ENCODE data around the gene KPNA3.
"Not testable (repeated sequence)": the region's sequence is repeated elsewhere in the genome, so short reads cannot be mapped to it uniquely, and the experiment has no call there.

Gene KPNA3

DNA sequence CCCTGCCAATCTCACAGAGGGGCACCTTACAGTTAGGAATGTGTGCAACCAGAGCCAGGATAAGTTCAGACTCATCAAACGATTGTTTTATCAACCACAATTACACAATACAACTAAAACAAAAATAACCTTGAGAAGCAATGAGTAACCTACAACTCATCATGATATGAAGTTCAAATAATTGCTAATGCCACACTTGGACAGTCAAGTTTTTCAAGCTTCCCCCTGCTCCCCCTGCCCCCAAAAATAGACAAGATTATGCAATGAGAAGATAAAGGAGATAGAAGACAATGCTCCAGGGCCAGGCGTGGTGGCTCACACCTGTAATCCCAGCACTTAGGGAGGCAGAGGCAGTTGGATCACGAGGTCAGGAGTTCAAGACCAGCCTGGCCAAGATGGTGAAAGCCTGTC is 13.6 kb upstream of the KPNA3 start:
- FAIRE-seq = no peak

DNA sequence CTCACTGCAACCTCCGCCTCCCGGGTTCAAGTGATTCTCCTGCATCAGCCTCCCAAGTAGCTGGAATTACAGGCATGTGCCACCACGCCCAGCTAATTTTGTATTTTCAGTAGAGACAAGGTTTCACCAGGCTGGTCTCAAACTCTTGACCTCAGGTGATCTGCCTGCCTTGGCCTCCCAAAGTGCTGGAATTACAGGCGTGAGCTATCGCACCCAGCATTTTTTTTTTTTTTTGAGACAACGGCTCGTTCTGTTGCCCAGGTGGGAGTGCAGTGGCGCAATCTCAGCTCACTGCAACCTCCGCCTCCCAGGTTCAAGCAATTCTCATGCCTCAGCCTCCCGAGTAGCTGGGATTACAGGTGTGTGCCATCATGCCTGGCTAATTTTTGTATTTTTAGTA is 10.6 kb upstream of the KPNA3 start:
- FAIRE-seq = not testable (repeated sequence)

DNA sequence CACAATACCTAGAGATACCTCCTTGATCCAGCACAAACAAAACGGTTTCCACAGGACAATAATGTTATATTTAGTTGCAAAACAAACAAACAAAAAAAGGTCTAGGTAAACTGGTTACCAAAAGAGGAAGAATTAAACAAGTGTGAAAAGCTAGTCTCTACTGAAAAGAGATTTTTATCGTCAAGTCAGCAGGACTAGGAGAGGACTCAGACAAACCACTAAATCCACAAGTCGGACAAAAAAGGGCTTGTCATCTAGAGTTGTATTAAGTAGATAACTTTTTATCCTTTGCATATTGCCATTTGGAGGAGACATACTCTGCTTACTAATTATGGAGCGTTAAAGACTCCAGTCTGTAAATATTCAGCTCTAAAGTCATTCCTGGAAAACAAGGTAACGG is 9.9 kb upstream of the KPNA3 start:
- no peak for FAIRE-seq

GRCh38 chr13:49791711-49792549 is 552 bp downstream of the KPNA3 start:
- FAIRE-seq = no peak

- no peak for FAIRE-seq
These were observed 1.2 kb downstream of the KPNA3 start for GRCh38 chr13:49791315-49791710.

DNA sequence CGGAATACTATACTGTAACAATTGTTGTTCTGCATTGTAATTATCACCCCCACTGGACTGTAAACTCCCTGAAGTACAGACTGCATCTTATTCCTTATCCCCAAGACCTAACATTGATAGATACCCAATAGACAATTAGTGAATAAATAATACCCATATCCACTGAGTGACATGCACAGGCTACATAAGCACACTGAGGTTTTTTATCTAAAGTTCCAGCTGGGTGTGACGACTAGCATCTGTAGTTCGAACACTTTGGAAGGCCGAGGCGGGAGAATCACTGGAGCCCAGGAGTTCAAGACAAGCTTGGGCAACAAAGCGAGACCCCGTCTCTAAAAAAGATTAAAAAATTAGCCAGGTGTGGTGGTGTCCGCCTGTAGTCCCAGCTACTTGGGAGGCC is 2.5 kb downstream of the KPNA3 start:
- FAIRE-seq = no peak

- FAIRE-seq = no peak
These were observed 6.0 kb downstream of the KPNA3 start for GRCh38 chr13:49786401-49787008.

DNA sequence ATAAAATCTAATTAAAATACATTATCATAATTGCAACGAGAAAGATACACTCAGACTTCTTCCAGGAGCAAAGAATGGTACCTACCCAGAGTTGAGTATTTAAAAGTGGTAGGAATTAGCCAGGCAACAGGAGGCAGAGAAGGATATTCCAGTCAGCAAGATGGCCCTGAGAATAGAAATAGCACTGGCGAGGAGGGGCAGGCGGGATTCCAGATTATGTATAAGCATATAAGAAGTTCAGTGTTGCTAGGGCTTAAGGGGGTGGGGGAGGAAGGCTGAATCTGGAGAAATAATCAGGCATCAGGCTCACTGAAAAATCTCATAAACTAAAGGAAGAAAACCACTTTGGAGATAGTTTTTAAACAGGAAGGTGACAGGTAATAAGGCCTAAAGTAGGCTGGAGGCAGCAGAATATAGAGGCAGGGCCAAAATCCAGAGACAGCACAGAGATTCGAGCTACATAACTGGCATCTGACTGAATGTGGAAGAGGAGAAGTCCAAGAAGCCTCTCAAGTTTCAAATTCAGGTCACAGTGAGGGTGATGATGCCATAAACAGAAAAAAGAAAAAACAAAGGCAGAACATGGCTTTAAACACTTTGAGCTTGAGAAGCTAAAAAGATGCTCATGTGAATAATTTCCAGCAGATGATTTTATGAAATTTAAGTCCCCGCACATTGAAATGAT is 7.5 kb downstream of the KPNA3 start:
- no peak for FAIRE-seq

DNA sequence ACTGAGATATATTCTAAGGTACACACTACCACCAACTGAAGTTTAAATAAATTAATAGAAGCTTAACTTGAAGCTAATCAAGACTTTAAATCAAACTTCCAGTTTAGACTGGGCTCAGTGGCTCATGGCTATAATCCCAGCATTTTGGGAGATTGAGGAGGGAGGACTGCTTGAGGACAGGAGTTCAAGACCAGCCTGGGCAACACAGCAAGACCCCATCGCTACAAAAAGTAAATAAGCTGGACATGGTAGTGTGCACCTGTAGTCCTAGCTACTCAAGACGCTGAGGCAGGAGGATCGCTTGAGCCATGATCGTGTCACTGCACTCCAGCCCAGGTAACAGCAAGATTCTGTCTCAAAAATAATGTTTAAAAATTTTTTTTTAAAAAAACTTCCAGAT is 8.6 kb downstream of the KPNA3 start:
- FAIRE-seq = no peak

GRCh38 chr13:49782784-49783183 is 9.7 kb downstream of the KPNA3 start:
- FAIRE-seq = no peak

DNA sequence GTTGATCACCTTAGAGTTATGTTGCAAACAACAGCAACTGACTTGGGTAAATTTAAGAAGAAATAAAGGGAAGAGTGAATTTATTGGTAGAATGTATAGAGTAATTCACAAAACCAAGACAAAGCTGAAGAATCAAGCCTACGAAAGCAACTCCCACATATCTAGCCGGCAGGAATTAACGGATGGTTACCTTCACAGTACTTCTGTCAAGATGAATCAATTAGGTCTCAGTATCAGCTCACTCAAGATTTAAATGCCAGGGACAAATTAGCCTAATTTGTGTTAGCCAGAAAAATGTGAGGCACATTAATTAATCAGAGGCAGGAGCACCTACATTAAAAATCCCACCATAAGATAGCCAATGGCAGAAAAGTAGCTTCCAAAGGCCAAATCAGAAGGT is 10.7 kb downstream of the KPNA3 start:
- FAIRE-seq = no peak

DNA sequence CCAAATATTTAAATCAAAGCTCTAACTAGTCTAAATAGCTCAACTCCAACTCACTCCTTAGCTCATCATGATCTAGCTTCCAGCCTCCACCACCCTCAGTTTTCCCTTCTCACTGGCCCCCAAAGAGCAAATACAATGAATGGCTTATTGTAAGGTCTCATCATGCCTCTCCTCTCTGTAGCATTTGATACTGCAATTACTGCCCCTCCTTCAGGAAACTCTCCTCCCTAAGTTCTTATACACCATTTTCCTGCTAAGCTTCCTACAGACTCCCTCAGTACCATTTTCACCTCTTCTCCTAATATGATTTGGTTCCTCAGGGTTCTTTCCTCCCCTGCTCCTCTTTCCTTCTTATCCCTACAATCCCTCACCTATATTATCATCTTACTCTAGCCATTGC is 12.8 kb downstream of the KPNA3 start:
- no peak for FAIRE-seq

DNA sequence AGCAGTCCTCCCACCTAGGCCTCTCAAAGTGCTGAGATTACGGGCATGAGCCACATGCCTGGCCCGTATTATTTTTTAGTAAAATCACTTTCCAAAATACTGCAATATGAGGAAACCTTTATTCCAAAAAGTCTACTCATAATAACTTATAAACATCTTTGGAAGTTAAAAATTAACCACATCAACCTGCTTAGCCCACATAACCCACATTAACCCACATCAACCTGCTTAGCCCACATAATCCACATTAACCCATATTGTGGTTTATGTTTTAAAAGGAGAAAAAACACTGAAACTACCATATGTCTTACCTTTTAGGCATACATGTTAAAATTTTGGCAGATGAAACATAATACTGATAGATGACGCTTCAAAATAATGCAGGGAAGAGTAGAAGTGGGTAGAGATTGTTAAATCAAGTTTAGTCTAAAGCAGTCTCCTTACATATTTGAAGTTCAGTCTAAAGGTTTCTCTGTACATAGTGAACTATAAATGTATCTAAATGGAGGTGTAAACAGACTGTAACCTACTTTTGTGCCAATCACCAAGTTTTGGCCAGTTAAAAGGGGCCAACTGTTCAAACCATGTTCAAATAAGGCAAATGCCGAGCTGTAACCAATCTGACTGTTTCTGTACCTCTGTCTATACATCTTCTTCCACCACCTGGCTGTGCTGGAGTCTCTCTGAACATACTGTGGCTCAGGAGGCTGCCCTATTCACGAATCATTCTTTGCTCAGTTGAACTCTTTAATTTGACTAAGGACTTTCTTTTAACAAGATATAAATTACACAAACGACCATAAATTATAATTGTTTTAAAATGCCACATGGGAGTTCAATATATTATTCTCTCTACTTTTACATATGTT is 14.5 kb downstream of the KPNA3 start:
- no peak for FAIRE-seq

DNA sequence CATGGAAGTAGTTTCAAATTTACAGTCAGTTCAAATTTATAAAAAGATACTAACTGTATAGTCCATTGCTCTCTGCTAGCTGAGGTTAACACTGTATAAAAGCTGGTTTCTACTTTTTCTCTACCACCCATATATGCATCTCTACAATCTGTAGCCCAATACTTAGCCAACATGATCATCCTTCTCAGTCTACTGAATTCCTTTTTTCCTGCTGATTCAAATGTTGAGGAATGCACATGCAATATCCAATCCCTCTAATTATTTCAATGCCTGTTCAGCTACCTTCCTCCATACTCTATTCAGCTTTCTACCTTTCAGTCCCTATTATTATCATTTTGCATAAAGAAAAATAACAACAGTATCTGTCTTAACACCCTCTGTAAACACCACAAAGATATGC is 15.6 kb downstream of the KPNA3 start:
- no peak for FAIRE-seq

DNA sequence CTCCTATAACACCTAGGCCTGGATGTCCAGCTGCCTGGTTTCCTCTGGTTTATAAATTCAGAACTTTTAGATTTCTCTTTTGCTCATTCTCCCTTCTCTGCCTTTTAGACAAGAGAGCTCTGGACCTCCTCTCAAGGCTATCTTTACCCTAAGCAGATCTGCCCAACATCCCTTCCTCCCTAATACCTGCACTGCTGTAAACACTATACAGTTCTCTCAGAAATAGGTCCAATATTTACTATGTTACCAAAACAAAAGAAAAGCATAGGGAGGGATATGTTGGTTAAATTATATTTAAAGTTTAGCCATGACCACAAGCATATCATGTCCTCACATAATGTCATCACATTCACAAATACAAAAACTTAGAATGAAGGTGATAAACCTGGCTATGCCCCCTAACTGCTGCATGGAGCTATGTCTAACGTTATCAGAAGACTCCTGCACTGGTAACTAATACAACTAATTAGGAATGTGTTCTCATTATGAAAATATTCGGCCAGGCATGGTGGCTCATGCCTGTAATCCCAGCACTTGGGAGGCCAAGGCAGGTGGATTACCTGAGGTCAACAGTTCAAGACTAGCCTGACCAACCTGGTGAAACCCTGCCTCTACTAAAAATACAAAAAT is 18.0 kb downstream of the KPNA3 start:
- no peak for FAIRE-seq

DNA sequence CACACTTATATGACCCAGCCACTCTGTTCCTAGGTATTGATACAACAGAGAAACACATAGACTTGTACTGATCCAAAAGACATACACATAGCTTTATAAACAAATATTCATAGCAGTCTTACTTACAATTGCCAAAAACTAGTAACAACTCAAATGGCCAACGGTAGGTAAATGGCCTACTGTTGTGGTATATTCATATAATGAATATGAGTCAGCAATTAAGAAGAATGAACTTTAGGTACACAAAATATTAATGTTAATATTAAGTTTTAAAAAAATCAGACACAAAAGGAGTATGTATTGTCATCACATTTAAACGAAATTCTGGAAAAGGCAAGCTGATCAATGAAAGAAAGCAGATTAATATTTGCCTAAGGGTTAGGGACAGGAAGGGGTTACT is 19.7 kb downstream of the KPNA3 start:
- FAIRE-seq = no peak

DNA sequence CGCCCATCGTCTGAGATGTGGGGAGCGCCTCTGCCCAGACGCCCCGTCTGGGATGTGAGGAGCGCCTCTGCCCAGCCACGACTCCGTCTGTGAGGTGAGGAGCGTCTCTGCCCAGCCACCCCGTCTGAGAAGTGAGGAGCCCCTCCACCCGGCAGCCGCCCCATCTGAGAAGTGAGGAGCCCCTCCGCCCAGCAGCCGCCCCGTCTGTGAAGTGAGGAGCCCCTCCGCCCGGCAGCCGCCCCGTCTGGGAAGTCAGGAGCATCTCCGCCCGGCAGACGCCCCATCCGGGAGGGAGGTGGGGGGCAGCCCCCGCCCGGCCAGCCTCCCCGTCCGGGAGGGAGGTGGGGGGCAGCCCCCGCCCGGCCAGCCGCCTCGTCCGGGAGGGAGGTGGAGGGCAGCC is 30.7 kb downstream of the KPNA3 start:
- not testable (repeated sequence) for FAIRE-seq

- no peak for FAIRE-seq
These were observed 31.9 kb downstream of the KPNA3 start for GRCh38 chr13:49760558-49760957.

GRCh38 chr13:49759503-49759902 is 33.0 kb downstream of the KPNA3 start:
- no peak for FAIRE-seq

DNA sequence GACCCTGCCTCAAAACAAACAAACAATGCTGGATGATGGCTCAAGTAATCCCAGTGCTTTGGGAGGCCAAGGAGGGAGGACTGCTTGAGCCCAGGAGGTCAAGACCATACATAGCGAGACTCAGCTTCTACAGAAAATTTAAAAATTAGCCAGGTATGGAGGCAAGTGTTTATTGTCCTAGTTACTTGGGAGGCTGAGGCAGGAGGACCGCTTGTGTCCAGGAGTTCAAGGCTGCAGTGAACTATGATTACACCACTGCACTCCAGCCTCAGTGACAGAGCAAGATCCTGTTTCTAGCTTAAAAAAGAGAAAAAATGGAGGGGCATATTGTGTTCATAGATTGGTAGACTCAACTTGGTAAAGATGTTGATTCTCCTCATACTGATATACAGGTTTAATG is 36.2 kb downstream of the KPNA3 start:
- FAIRE-seq = no peak

GRCh38 chr13:49754146-49754545 is 38.3 kb downstream of the KPNA3 start:
- FAIRE-seq = no peak

GRCh38 chr13:49749848-49750247 is 42.6 kb downstream of the KPNA3 start:
- FAIRE-seq = no peak

- FAIRE-seq = no peak
These were observed 46.4 kb downstream of the KPNA3 start for GRCh38 chr13:49746111-49746510.

All from A204.1 (cell line).